Endothelial cell of umbilical vein (primary cell): ENCODE data around the gene CLEC16A. TPM values are rescaled to one million over a fixed set of nuclear protein-coding genes. Genes with fewer than 3 reads are reported as not detected.

Experiments used
- BruUV-seq: library from RNA; stranded (reverse); fragments of 400-500 nt; replicated peaks from 2 replicates; lab custom pipeline; 2021; lab: Mats Ljungman, UMichigan
- CTCF ChIA-PET: fragments of 300-600, 350-600 bp; sonication (Branson Sonifier 250); formaldehyde crosslinking; loops from one replicate; lab custom pipeline; 2021; ENCODE audit warnings: antibody characterized with exemption, inconsistent platforms; lab: Charles Lee
- POLR2A ChIA-PET: fragments of 300-600, 350-600 bp; sonication (Branson Sonifier 250); formaldehyde crosslinking; loops from one replicate; lab custom pipeline; 2021; ENCODE audit warnings: antibody characterized with exemption, inconsistent platforms; lab: Charles Lee
- DNase-seq: peaks from one replicate; pipeline ENCODE4 v3.0.0-alpha.2; 2011; ENCODE audit warnings: low read depth, low spot score
- FAIRE-seq: peaks from 2 replicates; lab custom pipeline; 2011; peaks lifted over from hg19 to GRCh38; lab: Jason Lieb, UNC
- H2AFZ ChIP-seq: 2 replicates; pipeline ENCODE4 v1.6.0; 2012; ENCODE audit warnings: low read depth, low read length, control low read depth, inconsistent platforms
- H3K27ac ChIP-seq: 2 replicates; pipeline ENCODE4 v1.5.1; 2011; ENCODE audit warnings: low read depth, mild to moderate bottlenecking, control low read depth, low read length, moderate library complexity; ENCODE audit not compliant: insufficient read depth
- H3K27me3 ChIP-seq, 2 experiments: 2 replicates each; pipeline versions ENCODE4 v1.6.0 to v1.6.1; 2011; ENCODE audit warnings: low read length in 2 of 2, mixed read lengths in 1 of 2; ENCODE audit not compliant: control insufficient read depth in 2 of 2, insufficient read depth in 2 of 2
- H3K36me3 ChIP-seq, 2 experiments: 2 replicates in 1 of 2; 3 replicates in 1 of 2; pipeline ENCODE4 v1.5.1; 2011; ENCODE audit warnings: low read length in 2 of 2, mild to moderate bottlenecking in 1 of 2, moderate library complexity in 1 of 2; ENCODE audit not compliant: control insufficient read depth in 2 of 2, insufficient read depth in 2 of 2; ENCODE audit errors: extremely low read depth in 1 of 2
- H3K4me1 ChIP-seq: 3 replicates; pipeline ENCODE4 v1.5.1; 2011; ENCODE audit warnings: mild to moderate bottlenecking, low read length; ENCODE audit not compliant: control insufficient read depth, insufficient read depth; ENCODE audit errors: extremely low read depth
- H3K4me2 ChIP-seq: 2 replicates; pipeline ENCODE4 v1.6.1; 2011; ENCODE audit warnings: low read length, control low read depth, mixed read lengths; ENCODE audit not compliant: insufficient read depth
- H3K4me3 ChIP-seq, 3 experiments: fragments of 200-600 bp in 1 of 3; sonication (generic), shearing (Covaris generic) in 1 of 3; replicated peaks in 1 of 3; 2 replicates each; pipeline ENCODE4 v1.5.1; 2011 to 2016; ENCODE audit warnings: control low read depth in 3 of 3, low read length in 3 of 3, mild to moderate bottlenecking in 2 of 3, inconsistent platforms in 1 of 3, low read depth in 1 of 3, moderate library complexity in 1 of 3; ENCODE audit not compliant: insufficient read depth in 1 of 3
- H3K79me2 ChIP-seq: 2 replicates; pipeline ENCODE4 v1.6.0; 2012; ENCODE audit warnings: low read length, inconsistent platforms; ENCODE audit not compliant: control insufficient read depth, insufficient read depth
- H3K9ac ChIP-seq: replicated peaks from 2 replicates; pipeline ENCODE3; 2011; ENCODE audit warnings: low read length, control low read depth; ENCODE audit not compliant: insufficient read depth; ENCODE audit errors: extremely low read depth
- H3K9me1 ChIP-seq: replicated peaks from 3 replicates; pipeline ENCODE4 v1.6.0; 2011; ENCODE audit warnings: mild to moderate bottlenecking, low read length; ENCODE audit not compliant: control insufficient read depth, insufficient read depth; ENCODE audit errors: extremely low read depth
- H3K9me3 ChIP-seq: replicated peaks from 2 replicates; pipeline ENCODE4 v1.5.1; 2012; ENCODE audit warnings: low read length, inconsistent platforms; ENCODE audit not compliant: control insufficient read depth, insufficient read depth
- H4K20me1 ChIP-seq: replicated peaks from 2 replicates; pipeline ENCODE3; 2011; ENCODE audit warnings: mild to moderate bottlenecking, low read length; ENCODE audit not compliant: control insufficient read depth, insufficient read depth; ENCODE audit errors: extremely low read depth
- CTCF ChIP-seq, 2 donors: IDR thresholded peaks; 1 replicate in 1 of 2; 2 replicates in 1 of 2; pipeline ENCODE4 v1.5.1; 2011; ENCODE audit warnings: low read length in 2 of 2, mild to moderate bottlenecking in 2 of 2, moderate library complexity in 2 of 2, control low read depth in 1 of 2, inconsistent platforms in 1 of 2, low read depth in 1 of 2; ENCODE audit not compliant: insufficient read depth in 1 of 2; ENCODE audit errors: extremely low read depth in 1 of 2
- EZH2 ChIP-seq: IDR thresholded peaks from 2 replicates; pipeline ENCODE4 v1.6.1; 2012; ENCODE audit warnings: borderline replicate concordance, low read depth, mild to moderate bottlenecking, moderate library complexity, low read length, inconsistent platforms; ENCODE audit not compliant: severe bottlenecking
- FOS ChIP-seq: IDR thresholded peaks from 2 replicates; pipeline ENCODE4 v1.6.1; 2011; ENCODE audit warnings: mild to moderate bottlenecking, low read length, moderate library complexity, borderline replicate concordance; ENCODE audit not compliant: insufficient read depth
- GATA2 ChIP-seq: IDR thresholded peaks from 2 replicates; pipeline ENCODE4 v1.7.0; 2011; ENCODE audit warnings: low read depth, mild to moderate bottlenecking, moderate library complexity, mixed read lengths, low read length; ENCODE audit not compliant: insufficient read length, insufficient read depth
- JUN ChIP-seq: IDR thresholded peaks from 2 replicates; pipeline ENCODE4 v1.6.1; 2011; ENCODE audit warnings: borderline replicate concordance, low read depth; ENCODE audit not compliant: insufficient read length, insufficient read depth
- MAX ChIP-seq: IDR thresholded peaks from 2 replicates; pipeline ENCODE4 v1.6.1; 2011; ENCODE audit not compliant: insufficient read depth, insufficient read length
- MYC ChIP-seq: IDR thresholded peaks from one replicate; pipeline ENCODE4 v1.6.1; 2011; ENCODE audit warnings: mild to moderate bottlenecking, low read depth, low read length
- POLR2A ChIP-seq: IDR thresholded peaks from 2 replicates; pipeline ENCODE4 v1.6.1; 2012; ENCODE audit warnings: low read depth, mild to moderate bottlenecking, control low read depth, low read length
- POLR2AphosphoS5 ChIP-seq: IDR thresholded peaks from 2 replicates; pipeline ENCODE4 v1.6.1; 2012; ENCODE audit warnings: low read depth, mild to moderate bottlenecking, control low read depth, low read length, moderate library complexity; ENCODE audit not compliant: insufficient read depth
- dilution Hi-C: fragments of 300-500 bp; cut with MboI; formaldehyde crosslinking; loops from one replicate; pipeline ENCODE4 v1.15.0; 2019; ENCODE audit warnings: low sequenced_read_pairs; ENCODE audit not compliant: extremely low pct_ligation_motif_present
- intact Hi-C: fragments of 100-400 bp; cut with micrococcal nuclease; formaldehyde crosslinking; loops from one replicate; pipeline ENCODE4 v1.10.0; 2022
- polyA plus RNA-seq, 4 experiments: library from polyadenylated mRNA; depleted of rRNA in 3 of 4; stranded (reverse) in 3 of 4; unstranded in 1 of 4; fragments of >200 nt; gene quantifications; 2 replicates each; pipeline versions ENCODE4 v1.2.1 to v1.2.3, GENCODE V29; 2011 to 2012; ENCODE audit warnings: missing spikeins in 1 of 4
- total RNA-seq: library from RNA; stranded (reverse); gene quantifications from 2 replicates; pipeline ENCODE4 v1.2.3, GENCODE V29; 2021

The CLEC16A gene
- total and polyA plus RNA-seq, 2 donors (not counting 3 experiments of a cell fraction or from before 2014, with no cell fraction given), result 11.4 to 23.3 TPM

GRCh38 chr16:11057711-11058345, 113.5 kb downstream of the CLEC16A start:
- no peak for FAIRE-seq
- no peak overlapping the region for H3K4me2 ChIP-seq

More at GRCh38 chr16:11057711-11058345, 113.5 kb downstream of the CLEC16A start:
- ChIA-PET POLR2A (no interaction called here), CTCF (interaction anchor here (0.9 to 1.7 kb wide), 3 partner anchors 29 to 198 kb away, joined by 3 to 6 read pairs (median 3); partner anchors contain the start of gene SOCS1)
- Histone ChIP-seq H3K36me3 (peaks cover 2 to 8% of the 10 kb centered on the region in 2 experiments), H3K9me1 (no peaks in the 10 kb centered on the region), H3K9me3 (no peaks in the 10 kb centered on the region), H3K4me1 (no peaks in the 10 kb centered on the region), H3K9ac (no peak overlapping the region), H3K79me2 (no peaks in the 10 kb centered on the region), H3K4me3 (no peak overlapping the region), H2AFZ (no peak overlapping the region), H3K27me3 (no peaks in the 10 kb centered on the region), H4K20me1 (no peaks in the 10 kb centered on the region), H3K27ac (no peak overlapping the region)
- TF ChIP-seq EZH2, result no peak
- no peak for TF ChIP-seq MAX
- TF ChIP-seq POLR2AphosphoS5, result no peak
- no peak for TF ChIP-seq JUN
- no peak for TF ChIP-seq POLR2A
- no peak for TF ChIP-seq GATA2
- no peak for TF ChIP-seq MYC
- no peak for TF ChIP-seq CTCF (IDR thresholded peaks at IDR 0.05; ENCODE audit: extremely low read depth in 1 of 2, insufficient read depth in 1 of 2, low read depth in 1 of 2, low read length in 2 of 2)
- no peak for TF ChIP-seq FOS
- DNase-seq, result no peak
- dilution Hi-C loops, result no loop called here
- no TSS peak for BruUV-seq
- intact Hi-C loops, result no loop called here
